ENCODE data around the gene TMLHE. TPM values are rescaled to one million over a fixed set of nuclear protein-coding genes. Genes with fewer than 3 reads are reported as not detected.
"Not testable (repeated sequence)": the region's sequence is repeated elsewhere in the genome, so short reads cannot be mapped to it uniquely, and the experiment has no call there.

The TMLHE gene, protein sequence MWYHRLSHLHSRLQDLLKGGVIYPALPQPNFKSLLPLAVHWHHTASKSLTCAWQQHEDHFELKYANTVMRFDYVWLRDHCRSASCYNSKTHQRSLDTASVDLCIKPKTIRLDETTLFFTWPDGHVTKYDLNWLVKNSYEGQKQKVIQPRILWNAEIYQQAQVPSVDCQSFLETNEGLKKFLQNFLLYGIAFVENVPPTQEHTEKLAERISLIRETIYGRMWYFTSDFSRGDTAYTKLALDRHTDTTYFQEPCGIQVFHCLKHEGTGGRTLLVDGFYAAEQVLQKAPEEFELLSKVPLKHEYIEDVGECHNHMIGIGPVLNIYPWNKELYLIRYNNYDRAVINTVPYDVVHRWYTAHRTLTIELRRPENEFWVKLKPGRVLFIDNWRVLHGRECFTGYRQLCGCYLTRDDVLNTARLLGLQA
- 4.1 and 6.2 TPM in 2 replicates for total RNA-seq (2014; rRNA removed; shearing (Covaris generic))

GRCh38 chrX:155612312-155613224 lies at the start of gene TMLHE, which contains the start of gene SPRY3:
Gene TMLHE (minus strand): TSS chrX:155612952. CDS start chrX:155545276, 67,676 bp downstream.
Gene SPRY3 (plus strand): TSS chrX:155612586.
- peak; percentile 60 for DNase-seq (ENCODE audit: low read depth)

GRCh38 chrX:155662282-155662681 lies 49.5 kb upstream of the TMLHE start:
- DNase-seq (ENCODE audit: low read depth), result no peak

DNA sequence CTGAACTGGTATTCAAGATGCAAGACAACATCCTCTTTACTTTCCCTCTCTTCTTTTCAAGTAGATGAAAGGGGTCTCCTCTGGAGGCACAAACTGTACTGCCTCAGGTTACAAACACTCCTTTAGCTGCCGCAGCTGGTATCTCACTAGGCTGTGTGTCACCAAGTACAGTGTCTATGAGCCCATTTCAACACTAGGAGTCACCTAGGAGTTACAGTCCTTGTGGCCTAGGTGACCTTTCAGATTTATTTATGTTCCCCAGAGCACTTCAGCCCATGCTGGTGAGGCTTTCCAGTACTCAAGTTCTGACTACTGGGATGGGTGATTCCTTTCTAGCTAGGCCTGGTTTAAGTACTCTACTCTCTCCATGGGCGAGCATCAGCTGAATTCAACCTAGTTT lies 32.4 kb upstream of the TMLHE start:
- no peak for DNase-seq (ENCODE audit: low read depth)

DNA sequence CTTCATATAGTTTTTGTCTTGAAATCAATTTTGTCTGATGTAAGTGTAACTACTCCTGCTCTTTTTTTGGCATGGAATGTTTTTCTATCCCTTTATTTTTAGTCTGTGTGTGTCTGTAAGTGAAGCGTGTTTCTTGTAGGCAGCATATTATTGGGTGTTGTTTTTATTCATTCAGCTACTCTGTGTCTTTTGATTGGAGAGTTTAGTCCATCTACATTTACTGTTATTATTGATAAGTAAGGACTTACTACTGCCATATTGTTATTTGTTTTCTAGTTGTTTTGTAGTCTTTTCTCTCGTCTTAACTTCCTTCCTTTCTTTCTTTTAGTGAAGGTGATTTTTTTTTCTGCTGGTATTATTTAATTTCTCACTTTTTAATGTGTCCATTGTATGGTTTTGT lies 30.5 kb upstream of the TMLHE start:
- DNase-seq (ENCODE audit: low read depth), result no peak

GRCh38 chrX:155641371-155641770 lies 28.6 kb upstream of the TMLHE start:
- not testable (repeated sequence) for DNase-seq (ENCODE audit: low read depth)

DNA sequence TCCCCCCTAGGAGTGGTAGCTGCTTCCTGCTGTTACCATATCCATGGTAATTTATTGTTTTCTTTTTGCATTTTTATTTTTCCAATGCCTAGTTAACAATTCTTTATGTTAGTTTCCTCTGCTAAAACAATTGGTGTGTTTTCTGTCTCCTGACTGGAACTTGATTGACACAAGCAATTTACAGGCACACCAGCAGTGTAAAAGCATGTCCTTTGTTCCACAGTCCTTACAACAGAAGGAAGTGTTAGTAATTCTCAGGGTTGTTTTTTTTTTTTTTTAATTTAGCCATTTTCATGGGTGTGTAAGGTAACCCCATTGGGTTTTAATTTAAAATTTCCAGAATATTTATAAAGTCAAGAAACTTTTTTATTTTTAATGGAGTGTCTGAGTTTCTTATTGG lies 25.0 kb upstream of the TMLHE start:
- DNase-seq (ENCODE audit: low read depth), result no peak

GRCh38 chrX:155635019-155635418 lies 22.3 kb upstream of the TMLHE start:
- DNase-seq (ENCODE audit: low read depth), result not testable (repeated sequence)

GRCh38 chrX:155632431-155633100 lies 19.8 kb upstream of the TMLHE start:
- peak; percentile 30 for DNase-seq (ENCODE audit: low read depth)

DNA sequence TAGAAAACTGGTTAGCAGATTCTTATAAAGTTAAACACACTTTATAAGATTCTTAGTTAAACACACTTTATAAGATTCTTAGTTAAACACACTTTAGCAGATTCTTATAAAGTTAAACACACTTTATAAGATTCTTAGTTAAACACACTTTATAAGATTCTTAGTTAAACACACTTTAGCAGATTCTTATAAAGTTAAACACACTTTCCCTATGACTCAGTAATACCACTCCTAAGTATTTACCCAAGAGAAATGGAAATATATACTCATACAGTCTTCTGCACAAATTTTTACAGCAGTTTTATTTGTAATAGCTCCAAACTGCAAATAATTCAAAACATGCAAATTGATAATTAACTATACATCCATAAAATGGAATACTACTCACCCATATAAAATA lies 7.4 kb upstream of the TMLHE start:
- not testable (repeated sequence) for DNase-seq (ENCODE audit: low read depth)

DNA sequence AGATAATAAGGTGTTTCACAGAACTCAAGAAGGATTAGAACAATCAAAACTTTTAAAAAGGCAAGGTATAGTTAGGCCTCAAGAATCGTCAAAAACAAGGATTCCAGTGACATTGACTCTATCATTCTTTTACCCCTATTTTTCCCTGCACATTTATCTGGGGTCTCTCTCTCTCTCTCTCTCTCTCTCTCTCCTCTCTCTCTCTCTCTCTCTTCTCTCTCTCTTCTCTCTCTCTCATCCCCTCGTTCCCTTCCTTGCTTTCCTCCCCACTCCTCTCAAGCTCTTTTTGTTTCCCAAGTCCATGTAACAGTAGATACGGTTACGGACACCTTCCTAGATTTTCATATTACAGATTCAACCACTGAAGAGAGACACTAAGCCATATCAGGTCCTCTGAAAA lies 3.2 kb upstream of the TMLHE start:
- DNase-seq (ENCODE audit: low read depth), result no peak

DNA sequence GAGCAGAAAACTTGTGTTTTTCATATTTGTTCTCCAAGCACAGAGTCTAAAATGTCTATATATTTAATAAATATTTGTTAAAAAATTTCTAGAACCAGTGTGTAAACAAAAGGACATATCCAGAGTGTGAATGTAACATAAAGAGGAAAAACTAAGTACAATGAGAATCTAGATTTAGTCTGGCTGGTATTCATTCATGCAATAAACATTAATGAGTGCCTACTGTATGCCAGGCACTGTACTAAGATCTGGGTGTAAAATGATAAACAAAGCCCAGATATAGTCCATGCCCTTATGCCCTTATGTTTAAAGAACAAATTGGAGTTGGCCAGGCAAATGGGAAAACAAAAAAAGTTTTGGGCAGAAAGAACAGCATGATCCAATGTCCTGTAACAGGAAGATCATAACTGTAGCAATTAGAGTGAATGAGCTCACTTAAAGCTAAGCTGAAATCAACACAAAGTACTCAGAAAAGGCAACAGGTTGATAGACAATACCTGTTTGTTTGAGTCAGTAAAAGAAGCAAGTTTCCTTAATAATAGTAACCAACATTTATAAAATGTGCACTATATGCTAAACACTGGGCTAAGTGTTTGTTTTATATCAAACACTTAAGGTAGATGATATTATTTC lies 1.3 kb upstream of the TMLHE start:
- DNase-seq (ENCODE audit: low read depth), result no peak

- no peak for DNase-seq (ENCODE audit: low read depth)
Measured at GRCh38 chrX:155611302-155611701, 1.4 kb downstream of the TMLHE start.

- DNase-seq (ENCODE audit: low read depth), result no peak
Measured at GRCh38 chrX:155592981-155593380, 19.8 kb downstream of the TMLHE start.

DNA sequence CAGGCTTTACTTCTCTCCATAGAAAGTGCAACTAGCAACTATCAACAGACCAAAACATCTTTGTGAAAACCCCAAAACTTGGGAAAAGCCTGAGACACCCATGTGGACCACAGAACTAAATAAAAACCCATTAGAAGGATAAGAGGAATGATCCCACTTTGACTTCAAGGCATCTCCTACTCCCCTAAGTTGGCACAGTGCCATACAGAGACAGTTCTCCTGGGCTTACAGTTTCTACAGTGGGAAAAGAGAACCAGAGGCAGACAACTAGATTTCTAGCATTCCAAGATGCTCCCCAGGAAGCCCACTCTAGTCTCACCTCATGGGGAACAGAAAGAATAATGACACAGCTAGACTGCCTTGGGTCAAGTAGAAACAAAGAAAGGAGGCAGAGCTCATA lies 20.4 kb downstream of the TMLHE start:
- no peak for DNase-seq (ENCODE audit: low read depth)

- no peak for DNase-seq (ENCODE audit: low read depth)
Measured at GRCh38 chrX:155577682-155578081, 35.1 kb downstream of the TMLHE start.

DNA sequence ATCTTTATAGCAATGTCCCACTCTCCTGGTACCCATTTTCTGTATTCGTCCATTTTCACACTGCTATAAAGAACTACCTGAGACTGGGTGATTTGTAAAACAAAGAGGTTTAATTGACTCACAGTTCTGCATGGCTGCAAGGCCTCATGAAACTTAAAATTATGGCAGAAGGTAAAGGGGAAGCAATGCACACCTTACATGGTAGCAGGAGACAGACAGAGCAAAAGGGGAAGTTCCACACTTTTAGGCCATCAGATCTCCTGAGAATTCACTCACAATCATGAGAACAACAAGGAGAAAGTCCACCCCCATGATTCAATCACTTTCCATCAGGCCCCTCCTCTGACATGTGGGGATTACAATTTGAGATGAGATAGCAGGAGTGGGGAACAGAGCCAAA lies 49.7 kb downstream of the TMLHE start:
- DNase-seq (ENCODE audit: low read depth), result no peak

DNA sequence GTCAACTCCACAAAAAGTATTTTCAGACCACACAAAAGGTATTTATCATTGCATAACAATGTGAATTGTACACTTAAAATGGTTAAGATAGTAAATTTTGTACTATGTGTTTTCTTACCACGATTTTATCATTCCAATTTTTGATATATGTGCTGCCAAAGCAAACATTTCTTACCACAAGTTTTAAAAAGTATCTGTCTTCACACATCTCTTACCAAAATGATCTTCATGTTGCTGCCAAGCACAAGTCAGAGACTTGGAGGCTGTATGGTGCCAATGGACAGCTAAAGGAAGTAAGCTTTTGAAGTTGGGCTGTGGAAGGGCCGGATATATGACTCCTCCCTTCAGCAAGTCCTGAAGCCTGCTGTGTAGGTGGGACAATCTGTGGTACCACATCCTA lies 67.9 kb downstream of the TMLHE start:
- no peak for DNase-seq (ENCODE audit: low read depth)

GRCh38 chrX:155535866-155536265 lies 76.9 kb downstream of the TMLHE start:
- DNase-seq (ENCODE audit: low read depth), result no peak

DNA sequence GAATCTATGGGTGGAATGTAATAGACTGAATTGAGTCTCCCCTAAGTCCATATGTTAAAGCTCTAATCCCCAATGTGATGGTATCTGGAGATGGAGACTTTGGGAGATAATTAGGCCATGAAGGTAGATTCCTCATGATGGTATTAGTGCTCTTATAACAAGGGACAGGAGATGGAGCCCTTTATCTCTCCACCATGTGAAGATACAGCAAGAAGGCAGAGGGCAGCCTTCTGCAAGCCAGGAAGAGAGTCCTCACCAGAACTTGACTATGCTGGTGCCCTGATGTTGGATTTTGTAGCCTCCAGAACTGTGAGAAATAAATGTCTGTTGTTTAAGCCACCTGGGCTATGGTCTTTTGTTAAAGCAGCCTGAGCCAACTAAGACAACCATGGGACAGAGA lies 78.0 kb downstream of the TMLHE start:
- no peak for DNase-seq (ENCODE audit: low read depth)

- DNase-seq (ENCODE audit: low read depth), result not testable (repeated sequence)
Measured at GRCh38 chrX:155527023-155527422, 85.7 kb downstream of the TMLHE start.

DNA sequence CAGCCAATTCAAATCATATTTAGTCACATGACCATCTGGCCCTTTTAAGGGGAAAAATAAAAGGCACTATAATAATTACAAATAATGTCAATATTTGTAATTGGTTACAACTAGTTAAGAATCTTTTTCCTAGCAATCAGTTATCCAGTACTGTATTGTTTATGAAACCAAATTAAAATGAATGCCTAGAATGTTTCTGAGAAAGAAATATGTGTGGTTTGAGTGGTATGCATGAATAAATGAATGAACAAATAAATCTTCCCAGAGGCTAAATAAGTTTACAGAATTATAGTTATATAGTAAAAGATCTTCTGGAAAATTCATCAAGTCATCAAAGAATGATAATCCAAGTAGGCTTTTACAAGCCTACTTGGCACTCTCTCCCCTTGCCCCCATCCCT lies 98.5 kb downstream of the TMLHE start:
- no peak for DNase-seq (ENCODE audit: low read depth)

GRCh38 chrX:155505296-155505695 lies 107.5 kb downstream of the TMLHE start:
- DNase-seq (ENCODE audit: low read depth), result no peak
